ENCODE data around the gene GALNT14. TPM values are rescaled to one million over a fixed set of nuclear protein-coding genes. Genes with fewer than 3 reads are reported as not detected.

GALNT14 gene
- total and polyA plus RNA-seq, 9 of the 15 experiments (the other 6 are each of a cell fraction or from before 2014, with no cell fraction given), result 0.11 TPM; not detected in 8

GRCh38 chr2:30989746-30990145 is 148.5 kb downstream of the GALNT14 start (continued):
- TF ChIP-seq PCBP1 (IDR thresholded peaks at IDR 0.05; ENCODE audit: low read depth, low read length, poor library complexity, severe bottlenecking), result no peak

- H4K20me1 ChIP-seq (replicated peaks; ENCODE audit: control insufficient read depth, insufficient read depth, low read length), result no peaks in the 10 kb centered on the region; the same call in 1 of the 2 replicates
- peaks cover 0 to 21% of the 10 kb centered on the region in 2 experiments; a peak in 3 of 5 replicates for H3K27me3 ChIP-seq (ENCODE audit: control insufficient read depth in 2 of 2, insufficient read depth in 2 of 2, low read length in 2 of 2)
- H3K4me2 ChIP-seq (ENCODE audit: insufficient read depth, low read length), result no peak overlapping the region
- no peaks in the 10 kb centered on the region for H3K4me1 ChIP-seq (replicated peaks in 1 of 2; ENCODE audit: control insufficient read depth in 2 of 2, insufficient read depth in 2 of 2, low read length in 2 of 2)
- no peak for ATAC-seq
- H2AFZ ChIP-seq (ENCODE audit: low read depth, low read length), result no peak overlapping the region
- no peaks in the 10 kb centered on the region for H3K9me3 ChIP-seq (replicated peaks; ENCODE audit: control insufficient read depth, insufficient read depth, low read depth, low read length)
- WGBS (ENCODE audit: insufficient coverage, low coverage, missing lambda C conversion rate), result 0% methylated on average over 3 of the region's 6 CpGs
- intact Hi-C loops (cut with micrococcal nuclease), result no loop called here
- H3K4me3 ChIP-seq, result no peak overlapping the region
- TF ChIP-seq MLX (CRISPR knock-in tag; conservative IDR thresholded peaks at IDR 0.05) (no peak), DACH1 (IDR thresholded peaks at IDR 0.05; ENCODE audit: partially characterized antibody) (no peak), EP300 (IDR thresholded peaks at IDR 0.05; ENCODE audit: low read length) (no peak)
- no peak overlapping the region for H3K27ac ChIP-seq (ENCODE audit: extremely low read depth, low read depth, low read length)
- in situ Hi-C loops (cut with MboI), result no loop called here
- no peak for FAIRE-seq
- ChIA-PET POLR2A (no interaction called here), CTCF (ENCODE audit: low intra/inter-chr PET ratio) (no interaction called here)
- H3K9ac ChIP-seq (ENCODE audit: insufficient read depth in 1 of 2, low read depth in 2 of 2, low read length in 2 of 2), result no peak overlapping the region
- BruUV-seq (replicated peaks), result no TSS peak
- no peaks in the 10 kb centered on the region for H3K79me2 ChIP-seq (ENCODE audit: control insufficient read depth, insufficient read depth, low read length)
- DNase-seq (ENCODE audit: extremely low read depth in 1 of 4, low spot score in 3 of 4), result no peak
- no peaks in the 10 kb centered on the region for H3K9me1 ChIP-seq (ENCODE audit: control insufficient read depth, insufficient read depth, low read length)
- no peaks in the 10 kb centered on the region for H3K36me3 ChIP-seq (ENCODE audit: control insufficient read depth, insufficient read depth, low read length)
Measured at GRCh38 chr2:30987566-30987965, 150.7 kb downstream of the GALNT14 start.
